ENCODE results near the gene EXD2. TPM values are rescaled to one million over a fixed set of nuclear protein-coding genes. Genes with fewer than 3 reads are reported as not detected.
"Not testable (repeated sequence)": the region's sequence is repeated elsewhere in the genome, so short reads cannot be mapped to it uniquely, and the experiment has no call there.

EXD2 gene
- total RNA-seq, 1 donor, result 12.1 TPM

- DNase-seq (ENCODE audit: low read depth), result no peak
- TF ChIP-seq CTCF (IDR thresholded peaks at IDR 0.05; ENCODE audit: insufficient read depth, low read length), result no peak
- no peak overlapping the region for H3K4me3 ChIP-seq (ENCODE audit: low read depth, low read length)
Observed at GRCh38 chr14:69289811-69290520, 98.7 kb downstream of the EXD2 start.

- not testable (repeated sequence) for DNase-seq (ENCODE audit: low read depth)
Observed at GRCh38 chr14:69290881-69291280, 99.6 kb downstream of the EXD2 start.

GRCh38 chr14:69291396-69291795 is 100.1 kb downstream of the EXD2 start:
- DNase-seq (ENCODE audit: low read depth), result no peak
- no peak for TF ChIP-seq CTCF (IDR thresholded peaks at IDR 0.05; ENCODE audit: insufficient read depth, low read length)
- H3K4me3 ChIP-seq (ENCODE audit: low read depth, low read length), result no peak overlapping the region

More at GRCh38 chr14:69290881-69291280, 99.6 kb downstream of the EXD2 start:
- not testable (repeated sequence) for H3K4me3 ChIP-seq (ENCODE audit: low read depth, low read length)

- DNase-seq (ENCODE audit: low read depth), result no peak
- no peak overlapping the region for H3K4me3 ChIP-seq (ENCODE audit: low read depth, low read length)
- TF ChIP-seq CTCF (IDR thresholded peaks at IDR 0.05; ENCODE audit: insufficient read depth, low read length), result no peak
Observed at GRCh38 chr14:69291891-69292561, 100.7 kb downstream of the EXD2 start.

Small RNA genes within 50 kb of the gene (small RNA-seq; reads per million reads assigned to genes)
- gene RF00019, result not detected

Other genes starting within 250 kb of the EXD2 start
- 94.0 and 114 TPM in 2 replicates for gene ACTN1, start 212.2 kb upstream of the EXD2 start, total RNA-seq (ENCODE audit: low replicate concordance)
- 15.8 and 25.2 TPM in 2 replicates for gene DCAF5, start 38.4 kb upstream of the EXD2 start, total RNA-seq (ENCODE audit: low replicate concordance)
- 1.6 and 4.6 TPM in 2 replicates for gene GALNT16, start 68.7 kb downstream of the EXD2 start, total RNA-seq (ENCODE audit: low replicate concordance)
- 51.0 and 110 TPM in 2 replicates for gene ERH, start 206.8 kb downstream of the EXD2 start, total RNA-seq (ENCODE audit: low replicate concordance)
- gene SLC39A9, start 207.2 kb downstream of the EXD2 start, total RNA-seq (ENCODE audit: low replicate concordance), result 64.6 and 118 TPM in 2 replicates